GM21786 (cell line): ENCODE measurements around the gene CYP27C1.

ENCODE experiments used
- ATAC-seq: cut with Tn5 transposase; IDR thresholded peaks from one replicate; pipeline ENCODE4 v1.9.1; 2021; ENCODE audit not compliant: unreplicated experiment

Gene CYP27C1

DNA sequence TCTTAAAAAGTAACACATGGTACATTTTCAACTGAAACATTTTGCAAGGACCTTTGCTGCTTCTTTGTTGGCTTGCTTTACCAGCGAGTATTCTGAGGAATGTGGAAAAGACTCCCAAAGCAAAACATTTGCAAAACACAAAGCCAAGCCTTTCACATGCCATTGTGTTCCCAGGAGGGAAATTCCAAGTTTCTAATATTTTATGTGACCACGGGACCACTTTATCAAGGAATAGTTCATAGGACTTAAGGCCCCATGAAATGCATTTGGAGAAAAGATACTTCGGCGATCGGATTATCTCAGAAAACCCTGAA is 26.2 kb downstream of the CYP27C1 start:
- no peak for ATAC-seq

DNA sequence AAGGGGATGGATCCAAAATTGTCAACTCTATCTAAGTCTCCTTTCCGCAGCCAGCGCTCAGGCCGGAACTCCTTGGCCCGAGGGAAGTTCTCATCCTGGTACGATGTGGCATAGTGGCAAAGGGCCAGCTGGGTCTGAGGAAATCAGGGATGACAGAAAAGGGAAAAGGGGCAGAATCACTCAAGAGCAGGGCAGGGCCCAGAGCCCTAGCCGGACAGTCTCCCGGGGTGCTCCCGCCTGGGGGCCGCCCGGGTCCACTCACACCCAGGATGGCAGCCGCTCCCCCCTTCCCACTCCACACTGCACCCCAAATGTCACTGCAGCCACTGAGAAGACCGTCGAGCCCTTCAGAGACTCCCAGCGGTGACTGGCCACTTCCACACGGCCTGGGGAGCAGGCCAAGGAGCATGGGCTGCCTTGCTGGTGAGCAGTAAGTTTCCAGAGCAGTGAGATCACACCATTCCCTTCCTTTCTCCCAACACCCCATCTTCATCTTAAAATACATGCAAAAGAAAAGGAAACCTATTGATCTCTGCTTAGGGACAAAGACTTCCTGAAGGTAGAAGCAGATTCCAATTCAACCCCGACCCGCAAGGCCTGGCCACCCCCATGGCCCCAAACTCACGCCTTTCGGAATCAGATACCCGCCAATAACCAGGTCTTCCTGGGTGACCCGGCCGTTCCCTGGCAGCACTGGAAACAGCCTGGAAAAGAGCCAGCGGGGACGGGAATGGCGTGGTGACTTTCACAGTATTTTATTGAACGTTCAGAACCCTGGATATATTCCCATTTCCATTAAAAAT is 26.7 kb downstream of the CYP27C1 start:
- no peak for ATAC-seq

DNA sequence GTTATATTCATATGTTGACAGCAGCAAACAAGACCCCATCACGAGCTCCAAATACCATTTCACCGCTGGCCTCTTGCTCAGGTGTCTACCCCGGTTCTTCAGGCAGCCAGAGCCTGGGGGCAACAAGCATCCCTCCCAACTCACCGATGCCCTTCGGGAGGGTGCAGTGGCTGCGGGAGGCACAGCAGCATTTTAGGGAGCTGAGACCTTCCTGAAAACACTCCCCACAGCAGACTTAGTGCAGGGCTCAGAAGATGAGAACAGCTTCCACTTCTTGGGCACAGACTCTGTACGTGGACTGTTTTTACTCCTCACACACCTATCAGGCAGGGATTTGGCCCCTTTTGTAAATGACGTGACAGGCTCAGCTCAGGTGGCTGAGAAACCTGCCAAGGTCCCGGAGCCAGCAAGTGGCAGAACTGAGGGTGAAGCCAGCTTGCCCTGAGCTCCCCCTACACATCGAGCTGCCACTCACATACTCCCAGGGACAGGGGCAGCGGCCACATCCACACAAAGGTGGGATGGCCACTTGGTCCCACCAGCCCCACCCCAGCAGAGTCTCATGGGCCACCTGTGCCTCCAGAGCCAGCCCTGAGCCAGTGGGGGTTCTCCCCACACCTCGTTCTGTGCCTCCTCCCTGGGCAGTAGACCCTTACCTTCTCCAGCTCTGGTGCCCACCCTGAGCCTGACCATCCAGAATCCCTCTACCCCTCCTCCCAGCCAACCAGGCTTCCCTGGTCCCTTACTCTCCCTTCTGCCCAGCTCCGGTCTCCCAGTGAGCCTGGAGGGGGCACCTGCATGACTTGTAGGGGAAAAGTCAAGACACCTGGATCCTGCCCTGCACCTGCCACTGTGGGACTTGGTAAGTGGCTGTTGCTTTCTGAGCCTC is 28.5 kb downstream of the CYP27C1 start:
- ATAC-seq: no peak

DNA sequence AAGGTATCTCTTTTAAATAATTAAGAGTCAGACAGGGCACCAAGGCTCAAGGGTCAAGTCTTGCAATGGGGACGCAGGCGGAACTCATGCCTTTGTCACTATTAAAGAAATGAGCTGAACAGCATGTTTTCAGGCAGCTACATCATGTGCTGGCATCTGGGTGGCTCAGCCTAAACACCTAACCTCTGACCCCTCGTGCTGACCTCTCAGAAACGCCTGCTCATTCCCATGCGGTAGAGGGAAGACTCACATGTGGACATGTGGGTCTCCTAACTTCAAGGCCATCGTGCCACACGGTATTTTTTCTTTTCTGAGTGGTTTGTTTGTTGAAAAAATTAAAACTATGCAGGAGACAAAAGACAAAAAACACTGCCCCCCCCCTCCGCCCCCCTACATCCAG is 31.3 kb downstream of the CYP27C1 start:
- no peak for ATAC-seq

DNA sequence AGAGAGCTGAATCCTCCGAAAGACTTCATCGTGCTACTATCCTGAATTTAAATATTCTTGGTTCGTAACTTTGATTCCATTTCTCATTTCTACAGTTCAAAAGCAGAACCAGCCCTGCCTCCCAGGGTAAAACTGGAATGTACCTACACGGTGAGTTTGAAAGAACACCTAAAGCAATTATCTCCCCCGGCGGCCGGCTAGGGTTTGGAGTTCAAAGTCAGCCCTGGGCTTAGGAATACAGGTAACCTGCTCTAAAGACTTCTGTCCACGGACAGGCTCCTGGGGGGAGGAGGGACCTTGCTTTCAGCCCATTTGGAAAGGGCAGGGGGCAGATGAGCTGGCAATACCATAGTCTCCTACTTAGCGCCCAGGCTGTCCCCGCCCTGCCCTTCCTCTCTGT is 32.3 kb downstream of the CYP27C1 start:
- ATAC-seq: no peak

DNA sequence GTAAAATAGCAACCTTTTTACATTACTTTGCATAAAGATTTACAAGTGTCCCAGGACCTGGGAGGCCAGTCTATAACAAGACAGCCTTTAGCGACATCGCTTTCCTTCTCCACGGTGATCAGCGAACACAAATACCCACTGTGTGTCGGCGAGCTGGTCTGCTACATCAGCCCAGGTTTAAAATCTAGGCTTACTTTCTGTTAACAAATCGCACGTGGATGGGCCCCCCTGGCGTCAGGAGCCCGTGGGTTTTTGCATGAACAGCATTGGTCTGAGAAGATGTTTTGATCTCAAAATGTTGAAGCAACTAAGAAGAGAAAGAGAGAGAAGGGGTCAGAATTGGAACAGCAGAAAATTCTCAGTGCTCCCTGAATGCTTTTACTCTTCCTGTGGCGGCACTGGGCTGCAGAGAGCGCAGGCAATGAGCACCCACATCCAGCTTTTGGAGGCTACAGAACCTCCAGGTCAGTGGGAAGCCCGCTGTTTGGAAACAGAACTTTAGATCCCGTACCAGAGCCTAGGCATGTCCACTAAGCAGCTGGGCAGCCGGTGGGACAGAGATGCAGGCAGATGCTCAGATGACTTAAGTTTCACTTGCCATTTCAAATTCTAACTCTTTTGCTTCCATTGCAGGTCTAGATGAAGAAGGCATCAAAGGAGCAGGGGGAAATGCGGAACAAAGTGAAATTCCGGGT is 32.9 kb downstream of the CYP27C1 start:
- no peak for ATAC-seq

DNA sequence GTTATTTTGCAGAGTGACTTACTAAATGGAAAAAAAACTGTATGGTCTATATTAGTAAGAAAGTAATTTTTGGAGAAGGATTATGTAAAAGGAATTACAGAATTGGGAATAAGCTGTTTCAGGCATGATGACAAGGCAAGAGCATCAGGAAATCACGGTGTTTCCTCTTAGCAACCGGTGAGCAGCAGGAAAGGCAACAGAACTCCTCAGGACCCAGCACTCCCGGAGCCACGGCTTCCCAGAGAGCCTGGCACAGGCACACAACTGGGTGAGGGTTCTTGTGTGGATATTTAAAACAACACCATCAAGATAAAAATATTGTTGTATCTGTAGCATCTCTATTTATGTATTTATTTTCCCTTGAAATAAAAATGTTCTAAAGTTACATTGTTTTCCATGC is 34.4 kb downstream of the CYP27C1 start:
- no peak for ATAC-seq

DNA sequence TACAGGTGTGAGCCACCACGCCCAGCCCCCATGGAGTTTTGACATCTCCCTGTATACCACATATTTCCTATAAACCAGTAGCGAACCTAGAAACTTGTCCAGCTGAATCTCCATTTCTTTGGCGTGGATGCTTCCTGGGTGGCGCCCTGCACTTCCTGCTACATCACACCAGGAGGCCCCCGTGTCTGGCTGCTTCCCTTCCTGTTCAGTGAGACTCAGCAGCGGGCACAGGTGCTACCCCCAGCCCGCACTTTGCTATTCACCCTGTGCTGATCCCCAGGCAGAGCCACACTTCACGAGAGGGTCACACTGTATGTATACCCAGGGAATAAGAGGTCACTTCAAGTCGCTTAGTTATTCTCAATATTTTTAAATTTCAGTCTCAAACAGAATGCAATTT is 35.0 kb downstream of the CYP27C1 start:
- no peak for ATAC-seq

DNA sequence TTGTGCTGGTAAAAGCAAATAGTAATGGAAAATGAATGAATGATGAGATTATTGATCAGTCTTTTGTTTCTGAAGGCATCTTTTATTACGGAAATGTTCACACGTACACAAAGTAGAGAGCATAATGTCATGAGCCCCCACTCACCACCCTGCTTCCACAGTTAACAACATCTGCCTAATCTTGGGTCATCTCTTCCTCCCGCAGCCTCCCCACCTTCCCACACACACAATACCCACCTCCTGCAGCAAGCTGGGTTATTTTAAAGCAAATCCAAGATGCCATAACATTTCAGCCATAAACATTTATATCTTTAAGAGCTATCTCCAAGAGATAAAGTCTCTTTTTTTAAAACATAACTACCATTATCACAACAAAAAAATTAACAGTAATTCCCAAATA is 36.3 kb downstream of the CYP27C1 start:
- no peak for ATAC-seq

DNA sequence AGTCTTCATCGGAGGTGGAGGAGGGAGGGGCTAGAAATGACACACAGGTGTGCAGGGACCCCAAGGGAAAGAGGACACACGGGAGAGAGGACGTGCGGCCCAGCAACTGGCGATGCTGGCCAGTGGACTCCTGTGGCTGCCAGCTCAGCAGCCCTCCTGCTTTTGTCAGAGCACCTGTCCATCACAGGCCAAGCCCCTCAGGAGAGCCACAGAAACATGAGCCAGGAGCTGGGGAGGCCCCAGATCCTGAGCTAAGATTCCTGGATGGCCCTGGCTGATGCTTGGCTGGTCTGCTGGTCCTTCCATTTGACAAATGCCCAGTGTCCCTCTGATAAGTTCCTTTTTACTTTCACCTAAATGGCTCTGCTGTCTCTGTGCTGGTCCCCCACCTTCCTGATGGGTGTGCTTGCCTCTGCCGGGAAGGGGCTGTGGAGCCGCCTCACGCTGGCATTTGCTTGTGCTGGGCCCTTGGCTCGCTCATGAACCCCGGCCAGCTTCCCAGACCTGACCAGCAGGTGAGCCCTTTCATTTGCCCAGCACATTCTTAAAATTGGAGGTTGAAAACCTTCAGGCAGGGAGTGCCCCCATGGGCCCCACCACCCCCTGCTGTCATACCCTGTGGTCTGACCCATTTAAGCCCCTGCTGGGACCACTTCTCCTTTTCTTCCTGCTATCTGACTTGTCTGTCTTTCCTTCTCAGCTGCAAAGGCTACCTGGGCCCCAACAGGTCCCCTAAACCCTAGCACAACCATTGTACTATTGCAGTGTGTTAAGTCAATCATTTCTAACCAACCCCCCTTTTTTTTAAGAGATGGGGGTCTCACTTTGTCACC is 37.3 kb downstream of the CYP27C1 start:
- ATAC-seq: no peak

DNA sequence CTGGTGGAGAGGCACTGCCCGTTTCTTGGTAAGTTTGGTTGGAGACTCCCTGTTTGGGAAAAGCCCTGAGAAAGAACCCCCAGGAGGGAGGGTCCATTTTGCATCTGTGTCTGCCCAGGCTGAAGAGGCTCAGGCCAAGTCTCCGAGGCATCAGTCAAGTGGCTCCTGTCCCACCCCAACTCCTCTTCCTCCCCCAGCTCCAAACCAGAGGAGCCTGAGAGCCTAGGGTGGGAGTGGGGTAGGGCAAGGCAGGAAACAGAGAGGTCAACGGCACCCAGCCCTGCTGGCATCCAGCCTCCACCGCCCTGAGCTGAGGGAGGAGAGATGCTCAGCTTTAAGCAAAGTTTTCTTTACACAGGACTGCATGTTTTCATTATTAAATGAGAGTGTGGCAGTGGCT is 38.2 kb downstream of the CYP27C1 start:
- ATAC-seq: no peak

DNA sequence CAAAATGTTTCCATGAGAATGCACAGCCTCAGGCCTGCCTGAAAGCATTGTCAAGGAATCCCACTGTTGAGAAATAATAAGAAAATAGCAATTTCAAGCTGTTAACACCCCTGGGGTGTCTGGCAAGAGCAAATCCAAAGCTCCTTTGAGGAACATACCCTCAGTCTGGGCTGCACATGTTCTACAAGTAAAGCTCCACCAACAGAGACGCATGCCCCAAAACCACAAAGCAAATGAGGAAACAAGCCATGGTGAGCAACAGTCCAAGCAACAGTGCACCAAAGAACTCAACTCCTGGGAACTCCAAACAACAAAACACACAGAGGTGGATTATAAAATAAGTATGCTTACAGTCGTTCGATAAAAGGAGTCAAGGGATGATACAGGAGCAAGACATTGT is 40.3 kb downstream of the CYP27C1 start:
- ATAC-seq: no peak

DNA sequence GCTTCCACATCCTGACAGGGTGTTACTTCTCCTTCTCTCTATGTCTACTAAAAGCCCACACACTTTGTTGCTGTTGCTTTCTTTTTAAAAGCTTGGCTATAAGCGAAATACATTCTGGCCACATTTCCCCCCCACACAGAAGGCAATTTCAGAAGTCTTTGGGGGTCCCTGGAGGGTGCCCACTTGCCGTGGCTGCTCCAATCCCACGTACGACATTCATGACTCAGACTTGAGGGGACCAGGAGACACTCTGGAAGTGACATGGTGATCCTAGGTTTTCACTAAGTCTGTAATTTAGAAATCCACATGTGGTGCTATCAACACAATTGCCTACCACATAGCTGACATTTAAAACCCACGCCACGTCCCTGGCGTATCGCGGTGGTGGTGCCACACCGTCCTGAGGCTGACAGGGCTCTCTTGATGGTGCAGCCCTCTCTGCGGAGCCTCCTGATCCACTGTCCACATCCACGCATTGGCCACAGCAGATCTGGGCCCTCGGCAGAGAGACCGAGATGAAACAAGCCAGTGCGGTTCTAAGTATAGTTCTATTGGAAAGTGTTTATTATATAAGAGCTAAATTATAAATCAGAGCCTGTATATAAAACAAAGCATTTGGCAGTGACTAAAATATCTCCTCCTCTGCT is 42.4 kb downstream of the CYP27C1 start:
- ATAC-seq: no peak

DNA sequence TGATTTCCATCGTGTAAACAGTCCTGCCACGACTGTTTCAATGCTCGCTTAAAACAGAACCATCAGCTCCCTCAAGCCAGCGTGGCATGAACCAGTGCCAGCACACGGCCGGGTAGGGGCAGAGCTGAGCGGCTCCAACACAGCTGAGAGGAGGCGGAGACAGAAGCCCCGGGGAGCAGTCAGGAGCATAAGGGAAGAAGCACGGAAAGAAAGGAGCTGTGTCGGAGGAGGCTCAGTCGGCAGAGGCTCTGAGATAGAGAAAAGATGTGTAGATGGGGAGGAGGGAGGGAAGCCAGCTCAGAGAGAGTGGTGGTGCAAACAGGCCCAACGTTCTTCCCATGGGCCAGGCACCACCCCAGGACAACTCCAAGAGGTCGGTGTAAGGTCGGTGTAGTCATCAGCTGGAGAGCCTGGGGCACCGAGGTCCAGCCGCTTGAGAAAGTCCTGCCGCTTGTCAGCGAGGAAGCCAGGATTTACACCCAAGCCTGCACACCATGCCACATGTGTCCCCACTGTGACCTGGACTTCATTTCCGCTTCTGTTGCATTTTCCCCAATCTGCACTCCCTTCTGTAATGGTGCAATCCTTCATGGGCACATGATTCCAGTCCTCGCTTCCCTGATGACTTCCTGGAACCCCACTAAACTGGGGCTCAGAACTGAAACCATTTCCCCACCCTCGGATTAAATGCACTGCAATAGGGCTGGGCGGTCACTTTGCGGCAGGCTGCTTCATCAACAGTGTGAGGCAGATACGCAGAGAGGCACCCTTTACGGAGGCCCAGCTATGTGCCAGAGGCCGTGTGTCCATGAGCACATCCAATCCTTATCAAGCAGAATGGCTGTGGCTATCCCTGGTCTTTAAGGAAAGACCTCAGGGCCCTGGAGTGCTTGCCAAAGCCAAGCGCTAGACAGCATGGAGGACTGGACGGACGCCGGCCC is 43.5 kb downstream of the CYP27C1 start:
- no peak for ATAC-seq

DNA sequence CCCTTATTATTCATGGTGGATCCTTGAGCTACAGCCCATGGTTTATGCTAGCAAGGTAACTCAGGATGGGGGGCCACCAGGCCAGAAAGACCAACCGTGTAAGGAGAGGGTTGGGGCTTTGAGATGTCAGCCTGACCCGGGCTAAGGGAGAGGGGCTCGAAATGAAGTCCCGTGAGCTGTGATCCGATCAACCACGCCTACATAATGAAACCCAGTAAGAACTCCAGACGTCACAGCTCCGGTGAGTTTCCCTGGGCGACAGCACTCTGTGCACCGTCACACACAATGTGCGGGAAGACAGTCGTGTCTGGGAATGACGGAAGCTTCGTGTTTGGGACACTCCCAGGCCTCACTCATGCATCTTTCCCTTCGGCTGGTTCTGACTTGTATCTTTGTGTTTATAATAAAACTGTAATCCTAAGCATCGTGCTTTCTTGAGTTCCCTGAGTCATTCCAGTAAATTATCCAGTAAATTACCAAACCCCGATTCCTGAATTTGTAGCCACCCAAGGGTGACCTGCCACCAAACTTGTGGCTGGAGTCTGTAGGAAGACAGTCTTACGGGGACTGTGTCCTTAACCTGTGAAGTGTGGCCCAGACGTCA is 44.2 kb downstream of the CYP27C1 start:
- ATAC-seq: no peak

DNA sequence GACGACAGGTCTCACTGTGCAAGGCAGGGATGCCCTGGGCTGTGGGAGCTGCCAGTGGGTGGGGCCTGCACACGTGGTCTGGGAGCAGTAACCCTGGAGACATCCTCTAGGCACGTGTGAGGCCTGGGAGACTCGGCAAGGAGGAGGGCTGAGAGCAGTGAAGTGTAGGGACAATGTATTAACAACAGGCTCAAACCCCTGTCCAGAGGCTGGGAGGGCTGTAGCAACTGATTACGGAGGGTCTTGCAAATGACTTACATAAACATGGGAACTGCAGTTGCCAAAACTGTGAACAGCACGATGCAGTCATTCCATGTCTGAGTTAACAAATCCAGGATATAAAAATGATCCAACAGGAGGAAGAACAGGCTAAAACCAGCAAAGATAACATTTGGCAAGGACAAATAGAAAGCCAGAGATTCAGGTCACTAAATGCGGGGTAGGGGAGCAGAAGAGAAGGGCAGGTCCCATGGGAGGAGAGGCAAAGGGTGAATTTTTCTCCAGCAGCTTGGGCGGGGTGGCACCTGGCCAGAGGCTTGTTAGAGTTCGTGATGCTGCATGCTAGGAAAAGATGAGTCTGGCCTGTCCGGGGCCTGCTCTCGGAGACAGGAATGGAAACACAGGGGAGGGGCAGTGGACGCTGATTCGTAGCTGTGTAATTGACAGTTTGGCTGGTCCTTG is 44.9 kb downstream of the CYP27C1 start:
- no peak for ATAC-seq

DNA sequence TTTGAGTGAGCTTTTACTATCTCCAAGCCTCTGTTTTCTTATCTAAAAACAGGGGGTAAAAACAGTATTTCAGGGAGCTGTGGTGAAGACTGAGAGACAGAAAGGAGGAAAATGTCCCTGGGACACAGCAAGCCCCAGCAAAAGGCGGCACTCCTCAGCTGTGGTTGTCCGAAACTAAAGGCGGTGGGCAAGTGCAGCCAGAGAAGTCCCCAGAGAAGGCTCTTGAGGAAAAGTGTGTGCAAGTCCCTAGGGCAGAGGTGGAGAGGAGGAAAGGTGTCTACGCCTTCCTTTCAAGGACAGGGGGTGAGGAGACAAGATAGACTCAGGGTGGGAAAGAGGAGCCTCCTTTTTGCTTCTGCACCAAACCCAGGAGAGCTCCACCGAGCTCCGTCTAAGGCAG is 45.5 kb downstream of the CYP27C1 start:
- ATAC-seq: no peak

DNA sequence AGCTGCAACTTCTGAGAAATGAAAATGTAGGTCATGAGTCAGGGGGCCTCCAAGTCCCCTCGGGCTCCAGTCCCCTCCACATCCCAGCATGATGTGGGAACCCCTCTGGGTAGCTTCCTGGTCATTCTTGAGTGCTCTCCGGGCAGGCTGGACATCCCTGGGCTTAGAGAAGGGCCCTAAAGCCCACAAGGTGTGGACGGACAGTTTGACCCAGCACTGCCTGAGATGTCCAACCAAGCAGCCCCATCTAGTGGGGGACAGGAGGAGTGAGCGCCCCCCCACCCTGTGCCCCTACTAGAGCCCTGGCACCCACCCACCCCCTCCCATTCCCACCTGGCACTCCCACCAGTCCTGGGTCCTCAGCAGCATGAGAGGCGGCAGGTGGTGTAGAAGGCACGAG is 46.0 kb downstream of the CYP27C1 start:
- no peak for ATAC-seq
